Measurements from ENCODE around the gene OR10A5.

DNA sequence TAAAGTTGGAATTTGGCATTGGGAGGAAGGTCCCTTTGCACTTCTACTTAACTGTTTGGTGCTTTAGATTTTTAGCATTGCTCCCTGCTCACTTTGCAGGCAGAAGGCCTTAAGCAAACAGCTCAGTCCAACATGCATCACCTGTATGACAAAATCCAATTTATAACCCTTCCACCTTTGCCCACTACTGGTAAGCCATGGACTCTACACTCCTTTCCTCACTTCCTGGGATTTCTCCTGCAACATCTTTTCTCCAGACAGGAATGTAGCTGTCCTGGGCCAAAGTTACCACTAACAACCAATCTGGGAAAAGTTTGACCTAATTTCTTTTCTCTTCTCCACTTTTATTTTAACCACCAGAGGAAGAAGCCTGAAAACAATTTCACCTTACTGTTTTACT is 48.6 kb downstream of the OR10A5 start:
- TF ChIP-seq, protein P1, sequence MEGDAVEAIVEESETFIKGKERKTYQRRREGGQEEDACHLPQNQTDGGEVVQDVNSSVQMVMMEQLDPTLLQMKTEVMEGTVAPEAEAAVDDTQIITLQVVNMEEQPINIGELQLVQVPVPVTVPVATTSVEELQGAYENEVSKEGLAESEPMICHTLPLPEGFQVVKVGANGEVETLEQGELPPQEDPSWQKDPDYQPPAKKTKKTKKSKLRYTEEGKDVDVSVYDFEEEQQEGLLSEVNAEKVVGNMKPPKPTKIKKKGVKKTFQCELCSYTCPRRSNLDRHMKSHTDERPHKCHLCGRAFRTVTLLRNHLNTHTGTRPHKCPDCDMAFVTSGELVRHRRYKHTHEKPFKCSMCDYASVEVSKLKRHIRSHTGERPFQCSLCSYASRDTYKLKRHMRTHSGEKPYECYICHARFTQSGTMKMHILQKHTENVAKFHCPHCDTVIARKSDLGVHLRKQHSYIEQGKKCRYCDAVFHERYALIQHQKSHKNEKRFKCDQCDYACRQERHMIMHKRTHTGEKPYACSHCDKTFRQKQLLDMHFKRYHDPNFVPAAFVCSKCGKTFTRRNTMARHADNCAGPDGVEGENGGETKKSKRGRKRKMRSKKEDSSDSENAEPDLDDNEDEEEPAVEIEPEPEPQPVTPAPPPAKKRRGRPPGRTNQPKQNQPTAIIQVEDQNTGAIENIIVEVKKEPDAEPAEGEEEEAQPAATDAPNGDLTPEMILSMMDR (IDR thresholded peaks at IDR 0.05), result no peak
- no peak for TF ChIP-seq POLR2A (IDR thresholded peaks at IDR 0.05)

All from esophagus squamous epithelium (tissue), 4 donors.